Panc1 (cell line): ENCODE data around the gene CMTM6. TPM values are rescaled to one million over a fixed set of nuclear protein-coding genes. Genes with fewer than 3 reads are reported as not detected.
"Not testable (repeated sequence)": the region's sequence is repeated elsewhere in the genome, so short reads cannot be mapped to it uniquely, and the experiment has no call there.

Experiments used
- ATAC-seq: fragments of 200-7000 bp; cut with Tn5 transposase; 2 replicates; pipeline ENCODE4 v1.9.1; 2020; ENCODE audit warnings: mild to moderate bottlenecking, moderate library complexity
- BruUV-seq: library from RNA; stranded (reverse); fragments of 400-500 nt; replicated peaks from 2 replicates; lab custom pipeline; 2021; lab: Mats Ljungman, UMichigan
- CTCF ChIA-PET: fragments of 300-600 bp; sonication (Branson Sonifier 250); formaldehyde crosslinking; loops from one replicate; lab custom pipeline; 2022; ENCODE audit warnings: antibody characterized with exemption; lab: Charles Lee
- POLR2A ChIA-PET: fragments of 300-600 bp; sonication (Branson Sonifier 250); formaldehyde crosslinking; loops from one replicate; lab custom pipeline; 2022; ENCODE audit warnings: antibody characterized with exemption; lab: Charles Lee
- DNase-seq: peaks from one replicate; pipeline ENCODE4 v3.0.0-alpha.2; 2010; ENCODE audit warnings: low read depth, low spot score
- H3K27ac ChIP-seq: 2 replicates; pipeline ENCODE4 v1.5.1; 2011; ENCODE audit warnings: mild to moderate bottlenecking, low read length, inconsistent platforms
- H3K27me3 ChIP-seq: fragments of 200-500 bp; sonication (Bioruptor generic); 2 replicates; pipeline ENCODE4 v1.6.0; 2014; ENCODE audit warnings: low read length, inconsistent platforms; ENCODE audit not compliant: control insufficient read depth, insufficient read depth
- H3K36me3 ChIP-seq: fragments of 200-500 bp; sonication (Bioruptor generic); 2 replicates; pipeline ENCODE4 v1.5.1; 2014; ENCODE audit warnings: inconsistent platforms, mild to moderate bottlenecking, low read length, moderate library complexity; ENCODE audit not compliant: control insufficient read depth, insufficient read depth
- H3K4me1 ChIP-seq: 2 replicates; pipeline ENCODE4 v1.5.1; 2011; ENCODE audit warnings: inconsistent platforms, mild to moderate bottlenecking, low read length, moderate library complexity; ENCODE audit not compliant: control insufficient read depth, insufficient read depth
- H3K4me3 ChIP-seq, 2 experiments: 2 replicates each; pipeline ENCODE4 v1.5.1; 2011 to 2012; ENCODE audit warnings: low read depth in 2 of 2, low read length in 2 of 2, mild to moderate bottlenecking in 2 of 2, inconsistent platforms in 1 of 2, moderate library complexity in 1 of 2
- H3K9me3 ChIP-seq: fragments of 200-500 bp; sonication (Bioruptor generic); 2 replicates; pipeline ENCODE4 v1.5.1; 2014; ENCODE audit warnings: low read depth, mild to moderate bottlenecking, inconsistent platforms, low read length, moderate library complexity; ENCODE audit not compliant: control insufficient read depth, insufficient read depth
- POLR2AphosphoS5 ChIP-seq: IDR thresholded peaks from 2 replicates; pipeline ENCODE4 v1.6.1; 2012; ENCODE audit warnings: mild to moderate bottlenecking, low read depth, low read length, moderate library complexity
- SIN3A ChIP-seq: IDR thresholded peaks from 2 replicates; pipeline ENCODE4 v1.6.1; 2012; ENCODE audit warnings: low read depth, mild to moderate bottlenecking, low read length, moderate library complexity, borderline replicate concordance; ENCODE audit not compliant: insufficient read depth
- TCF7L2 ChIP-seq: IDR thresholded peaks from 2 replicates; pipeline ENCODE4 v1.6.1; 2011; ENCODE audit warnings: mild to moderate bottlenecking, low read depth, low read length, inconsistent platforms
- in situ Hi-C: cut with HindIII; loops from 2 replicates; pipeline ENCODE4 v1.10.0; 2016; ENCODE audit warnings: low sequenced_read_pairs, low pct_unique_long_range_greater_than_20kb
- intact Hi-C: fragments of 100-400 bp; cut with micrococcal nuclease; formaldehyde crosslinking; loops from one replicate; pipeline ENCODE4 v1.10.0; 2022; ENCODE audit not compliant: unreplicated experiment
- total RNA-seq: library from RNA; stranded (reverse); gene quantifications from one replicate; pipeline ENCODE4 v1.2.1, GENCODE V29; 2021; ENCODE audit not compliant: unreplicated experiment
- TF ChIP-seq, protein P1 (sequence below): fragments of 450-650 bp; IDR thresholded peaks from 2 replicates; pipeline ENCODE4 v1.5.1; 2017; ENCODE audit warnings: mild to moderate bottlenecking
- TF ChIP-seq, protein P2 (sequence below), 2 experiments: IDR thresholded peaks; 2 replicates each; pipeline ENCODE4 v1.6.1; 2011 to 2012; ENCODE audit warnings: low read depth in 2 of 2, control low read depth in 1 of 2, low read length in 1 of 2, mild to moderate bottlenecking in 1 of 2, moderate library complexity in 1 of 2; ENCODE audit not compliant: insufficient read depth in 1 of 2

Gene CMTM6
- total RNA-seq, 1 experiment from 2014 or later, result 56.4 TPM

DNA sequence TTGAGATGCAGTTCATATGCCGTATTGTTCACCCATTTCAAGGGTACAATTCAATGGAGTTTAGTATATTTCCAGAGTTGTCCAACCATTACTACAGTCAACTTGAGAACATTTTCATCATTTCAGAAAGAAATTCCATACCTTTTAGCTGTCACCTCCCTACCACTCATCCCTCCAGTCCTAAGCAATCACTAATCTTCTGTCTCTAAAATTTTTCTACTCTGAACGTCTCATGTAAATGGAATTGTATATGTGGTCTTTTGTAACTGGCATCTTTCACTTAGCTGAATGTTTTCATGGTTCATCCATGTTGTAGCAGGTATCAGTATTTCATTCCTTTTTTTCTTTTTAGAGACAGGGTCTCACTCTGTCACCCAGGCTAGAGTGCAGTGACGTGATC, 59.9 kb downstream of the CMTM6 start:
- no peak overlapping the region for H3K27ac ChIP-seq
- intact Hi-C loops, result no loop called here
- ChIA-PET CTCF (interaction anchor here (0.8 kb wide), 1 partner anchor 25 kb away, joined by 8 read pairs; no protein-coding TSS in a partner anchor), POLR2A (no interaction called here)
- no peaks in the 10 kb centered on the region; the same call in 1 of the 2 replicates for H3K36me3 ChIP-seq
- no peaks in the 10 kb centered on the region for H3K4me1 ChIP-seq
- no peak for DNase-seq
- no peak overlapping the region for H3K4me3 ChIP-seq
- H3K9me3 ChIP-seq, result no peaks in the 10 kb centered on the region
- in situ Hi-C loops, result no loop called here
- TF ChIP-seq SIN3A, result no peak
- TF ChIP-seq POLR2AphosphoS5, result no peak
- TF ChIP-seq TCF7L2, result no peak
- TF ChIP-seq, protein P1, sequence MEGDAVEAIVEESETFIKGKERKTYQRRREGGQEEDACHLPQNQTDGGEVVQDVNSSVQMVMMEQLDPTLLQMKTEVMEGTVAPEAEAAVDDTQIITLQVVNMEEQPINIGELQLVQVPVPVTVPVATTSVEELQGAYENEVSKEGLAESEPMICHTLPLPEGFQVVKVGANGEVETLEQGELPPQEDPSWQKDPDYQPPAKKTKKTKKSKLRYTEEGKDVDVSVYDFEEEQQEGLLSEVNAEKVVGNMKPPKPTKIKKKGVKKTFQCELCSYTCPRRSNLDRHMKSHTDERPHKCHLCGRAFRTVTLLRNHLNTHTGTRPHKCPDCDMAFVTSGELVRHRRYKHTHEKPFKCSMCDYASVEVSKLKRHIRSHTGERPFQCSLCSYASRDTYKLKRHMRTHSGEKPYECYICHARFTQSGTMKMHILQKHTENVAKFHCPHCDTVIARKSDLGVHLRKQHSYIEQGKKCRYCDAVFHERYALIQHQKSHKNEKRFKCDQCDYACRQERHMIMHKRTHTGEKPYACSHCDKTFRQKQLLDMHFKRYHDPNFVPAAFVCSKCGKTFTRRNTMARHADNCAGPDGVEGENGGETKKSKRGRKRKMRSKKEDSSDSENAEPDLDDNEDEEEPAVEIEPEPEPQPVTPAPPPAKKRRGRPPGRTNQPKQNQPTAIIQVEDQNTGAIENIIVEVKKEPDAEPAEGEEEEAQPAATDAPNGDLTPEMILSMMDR, result no peak
- TF ChIP-seq, protein P2, sequence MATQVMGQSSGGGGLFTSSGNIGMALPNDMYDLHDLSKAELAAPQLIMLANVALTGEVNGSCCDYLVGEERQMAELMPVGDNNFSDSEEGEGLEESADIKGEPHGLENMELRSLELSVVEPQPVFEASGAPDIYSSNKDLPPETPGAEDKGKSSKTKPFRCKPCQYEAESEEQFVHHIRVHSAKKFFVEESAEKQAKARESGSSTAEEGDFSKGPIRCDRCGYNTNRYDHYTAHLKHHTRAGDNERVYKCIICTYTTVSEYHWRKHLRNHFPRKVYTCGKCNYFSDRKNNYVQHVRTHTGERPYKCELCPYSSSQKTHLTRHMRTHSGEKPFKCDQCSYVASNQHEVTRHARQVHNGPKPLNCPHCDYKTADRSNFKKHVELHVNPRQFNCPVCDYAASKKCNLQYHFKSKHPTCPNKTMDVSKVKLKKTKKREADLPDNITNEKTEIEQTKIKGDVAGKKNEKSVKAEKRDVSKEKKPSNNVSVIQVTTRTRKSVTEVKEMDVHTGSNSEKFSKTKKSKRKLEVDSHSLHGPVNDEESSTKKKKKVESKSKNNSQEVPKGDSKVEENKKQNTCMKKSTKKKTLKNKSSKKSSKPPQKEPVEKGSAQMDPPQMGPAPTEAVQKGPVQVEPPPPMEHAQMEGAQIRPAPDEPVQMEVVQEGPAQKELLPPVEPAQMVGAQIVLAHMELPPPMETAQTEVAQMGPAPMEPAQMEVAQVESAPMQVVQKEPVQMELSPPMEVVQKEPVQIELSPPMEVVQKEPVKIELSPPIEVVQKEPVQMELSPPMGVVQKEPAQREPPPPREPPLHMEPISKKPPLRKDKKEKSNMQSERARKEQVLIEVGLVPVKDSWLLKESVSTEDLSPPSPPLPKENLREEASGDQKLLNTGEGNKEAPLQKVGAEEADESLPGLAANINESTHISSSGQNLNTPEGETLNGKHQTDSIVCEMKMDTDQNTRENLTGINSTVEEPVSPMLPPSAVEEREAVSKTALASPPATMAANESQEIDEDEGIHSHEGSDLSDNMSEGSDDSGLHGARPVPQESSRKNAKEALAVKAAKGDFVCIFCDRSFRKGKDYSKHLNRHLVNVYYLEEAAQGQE (IDR thresholded peaks at IDR 0.05; ENCODE audit: insufficient read depth in 1 of 2, low read depth in 2 of 2, low read length in 1 of 2), result no peak
- no peaks in the 10 kb centered on the region for H3K27me3 ChIP-seq
- ATAC-seq, result no peak
- BruUV-seq, result no TSS peak

DNA sequence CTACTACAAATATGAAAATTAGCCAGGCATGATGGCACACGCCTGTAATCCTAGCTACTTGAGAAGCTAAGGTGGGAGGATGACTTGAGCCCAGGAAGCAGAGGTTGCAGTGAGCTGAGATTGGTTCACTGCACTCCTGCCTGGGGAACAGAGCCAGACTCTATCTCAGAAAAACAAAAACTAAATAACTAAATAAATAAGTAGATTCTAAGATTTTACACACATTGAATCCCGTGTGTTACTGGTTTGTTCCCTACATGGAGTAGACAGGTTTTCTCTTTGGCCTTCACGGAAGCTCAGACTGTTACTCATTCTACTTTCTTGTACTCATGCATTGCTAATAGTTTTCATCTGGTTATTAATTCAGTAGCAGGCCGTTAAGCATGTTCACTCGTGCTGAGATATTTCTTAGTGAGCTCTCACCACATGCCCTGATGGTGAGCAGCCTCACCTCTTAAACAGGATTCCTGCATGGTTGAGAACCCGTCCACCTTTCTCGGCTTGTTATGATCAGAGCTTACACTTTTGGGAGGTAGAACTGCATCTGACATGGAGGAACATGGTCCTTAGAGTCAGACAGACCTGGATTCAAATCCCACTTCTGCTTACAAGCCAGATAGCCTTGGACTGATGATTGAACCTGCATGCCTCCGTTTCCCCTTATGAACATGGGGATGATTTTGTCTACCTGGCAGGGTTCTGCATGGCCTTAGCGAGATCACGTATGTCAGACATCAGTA, 61.9 kb downstream of the CMTM6 start:
- TF ChIP-seq POLR2AphosphoS5, result no peak
- TF ChIP-seq, protein P1, result no peak
- no peak for TF ChIP-seq TCF7L2
- TF ChIP-seq SIN3A, result no peak
- TF ChIP-seq, protein P2 (IDR thresholded peaks at IDR 0.05; ENCODE audit: insufficient read depth in 1 of 2, low read depth in 2 of 2, low read length in 1 of 2), result no peak
- H3K9me3 ChIP-seq, result no peaks in the 10 kb centered on the region
- POLR2A ChIA-PET, result no interaction called here
- no peaks in the 10 kb centered on the region for H3K4me1 ChIP-seq
- no peak overlapping the region for H3K27ac ChIP-seq
- no TSS peak for BruUV-seq
- H3K4me3 ChIP-seq, result no peak overlapping the region
- no peak for DNase-seq
- CTCF ChIA-PET, result no interaction called here
- no peaks in the 10 kb centered on the region for H3K27me3 ChIP-seq
- in situ Hi-C loops, result no loop called here
- intact Hi-C loops, result no loop called here
- H3K36me3 ChIP-seq, result no peaks in the 10 kb centered on the region; the same call in 1 of the 2 replicates
- no peak for ATAC-seq

DNA sequence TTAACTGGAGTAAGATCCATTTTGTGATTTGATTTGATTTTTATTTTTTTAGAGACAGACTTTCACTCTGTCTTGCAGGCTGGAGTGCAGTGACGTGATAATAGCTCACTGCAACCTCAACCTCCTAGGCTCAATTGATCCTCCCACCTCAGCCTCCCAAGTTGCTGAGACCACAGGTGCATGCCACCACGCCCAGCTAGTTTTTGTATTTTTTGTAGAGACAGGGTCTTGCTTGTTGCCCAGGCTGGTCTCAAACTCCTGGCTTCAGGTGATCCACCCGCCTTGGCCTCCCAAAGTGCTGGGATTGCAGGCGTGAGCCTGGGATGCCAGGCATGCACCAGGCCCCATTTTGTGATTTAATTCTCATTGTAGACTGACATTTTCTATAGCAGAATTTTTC, 63.2 kb downstream of the CMTM6 start:
- H3K36me3 ChIP-seq, CTCF ChIA-PET, BruUV-seq, H3K27me3 ChIP-seq, H3K4me3 ChIP-seq, POLR2A ChIA-PET, H3K4me1 ChIP-seq, H3K27ac ChIP-seq, intact Hi-C loops, DNase-seq, in situ Hi-C loops, H3K9me3 ChIP-seq, ATAC-seq: not testable (repeated sequence)
